ENCODE measurements around the gene MEOX1. TPM values are rescaled to one million over a fixed set of nuclear protein-coding genes. Genes with fewer than 3 reads are reported as not detected.

Gene MEOX1
- total RNA-seq, 1 experiment from 2014 or later: 0.72 TPM

DNA sequence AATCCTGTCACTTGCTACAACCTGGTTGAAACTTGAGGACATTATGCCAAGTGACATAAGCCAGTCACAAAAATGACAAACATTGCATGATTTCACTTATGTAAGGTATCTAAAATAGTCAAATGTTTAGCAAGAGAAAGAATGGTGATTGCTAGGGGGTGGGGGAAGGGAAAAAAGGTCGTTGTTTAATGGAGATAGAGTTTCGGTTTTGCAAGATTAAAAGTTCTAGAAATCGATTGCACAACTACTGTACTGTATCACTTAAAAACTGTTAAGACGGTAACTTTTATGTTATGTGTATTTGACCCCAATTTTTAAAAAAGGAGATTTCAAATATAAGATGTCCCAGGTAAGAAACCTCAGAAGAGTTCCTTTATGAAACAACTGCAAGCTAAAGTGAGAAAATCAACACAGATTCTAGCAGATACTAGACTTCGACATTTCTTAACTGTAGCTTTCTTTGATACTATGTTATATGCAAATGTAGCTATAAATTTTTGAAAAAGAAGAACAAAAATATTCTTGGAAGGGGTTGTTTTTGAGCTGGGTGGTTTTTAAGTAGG, 5.9 kb downstream of the MEOX1 start:
- POLR2A ChIA-PET (ENCODE audit: unreplicated experiment): interaction anchor here (0.7 kb wide), 1 partner anchor 21 kb away, joined by 10 read pairs; no protein-coding TSS in a partner anchor
- no peaks in the 10 kb centered on the region for H3K79me2 ChIP-seq (ENCODE audit: low read depth)
- no peak for DNase-seq
- no peaks in the 10 kb centered on the region for H3F3A ChIP-seq (ENCODE audit: insufficient read depth, low read depth)
- no peaks in the 10 kb centered on the region for H3K36me3 ChIP-seq (ENCODE audit: low read depth)
- H4K20me1 ChIP-seq (ENCODE audit: insufficient read depth): no peaks in the 10 kb centered on the region
- no peak overlapping the region for H3K4me3 ChIP-seq
- BruUV-seq (replicated peaks): no TSS peak
- H2AFZ ChIP-seq: no peak overlapping the region
- no peaks in the 10 kb centered on the region for H3K27me3 ChIP-seq (ENCODE audit: insufficient read depth, low read depth)
- no peaks in the 10 kb centered on the region for H3K4me1 ChIP-seq (replicated peaks; ENCODE audit: insufficient read depth)
- H3K4me2 ChIP-seq: no peak overlapping the region
- H3K27ac ChIP-seq: no peak overlapping the region
- CTCF ChIA-PET: interaction anchor here (0.7 kb wide), 1 partner anchor 15 kb away, joined by 3 read pairs; no protein-coding TSS in a partner anchor
- H3K9me2 ChIP-seq (ENCODE audit: insufficient read depth): no peaks in the 10 kb centered on the region
- no peaks in the 10 kb centered on the region for H3K9me3 ChIP-seq (ENCODE audit: insufficient read depth, low read depth)
- no peak for TF ChIP-seq EZH2 (IDR thresholded peaks at IDR 0.05; ENCODE audit: low read depth)
- TF ChIP-seq, protein P1, sequence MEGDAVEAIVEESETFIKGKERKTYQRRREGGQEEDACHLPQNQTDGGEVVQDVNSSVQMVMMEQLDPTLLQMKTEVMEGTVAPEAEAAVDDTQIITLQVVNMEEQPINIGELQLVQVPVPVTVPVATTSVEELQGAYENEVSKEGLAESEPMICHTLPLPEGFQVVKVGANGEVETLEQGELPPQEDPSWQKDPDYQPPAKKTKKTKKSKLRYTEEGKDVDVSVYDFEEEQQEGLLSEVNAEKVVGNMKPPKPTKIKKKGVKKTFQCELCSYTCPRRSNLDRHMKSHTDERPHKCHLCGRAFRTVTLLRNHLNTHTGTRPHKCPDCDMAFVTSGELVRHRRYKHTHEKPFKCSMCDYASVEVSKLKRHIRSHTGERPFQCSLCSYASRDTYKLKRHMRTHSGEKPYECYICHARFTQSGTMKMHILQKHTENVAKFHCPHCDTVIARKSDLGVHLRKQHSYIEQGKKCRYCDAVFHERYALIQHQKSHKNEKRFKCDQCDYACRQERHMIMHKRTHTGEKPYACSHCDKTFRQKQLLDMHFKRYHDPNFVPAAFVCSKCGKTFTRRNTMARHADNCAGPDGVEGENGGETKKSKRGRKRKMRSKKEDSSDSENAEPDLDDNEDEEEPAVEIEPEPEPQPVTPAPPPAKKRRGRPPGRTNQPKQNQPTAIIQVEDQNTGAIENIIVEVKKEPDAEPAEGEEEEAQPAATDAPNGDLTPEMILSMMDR (conservative IDR thresholded peaks at IDR 0.05): no peak
- intact Hi-C loops (cut with micrococcal nuclease; ENCODE audit: unreplicated experiment): no loop called here

DNA sequence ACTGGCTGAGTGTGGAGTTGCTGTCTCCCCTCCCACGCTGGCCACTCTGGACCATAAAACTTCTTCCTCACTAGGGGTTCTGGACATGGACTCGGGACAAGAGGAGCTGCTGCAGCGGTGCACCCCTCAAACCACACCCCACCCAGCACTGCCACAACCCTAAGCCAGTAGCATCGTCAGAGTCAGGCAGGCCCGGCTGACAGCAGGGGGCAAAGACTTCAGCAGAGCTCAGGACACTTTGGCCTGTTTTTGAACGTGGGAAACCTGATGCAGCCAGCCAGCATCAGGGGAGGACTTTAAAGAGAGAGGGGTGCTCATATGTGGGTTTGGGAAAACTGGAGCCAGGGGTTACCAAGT, 9.6 kb downstream of the MEOX1 start:
- TF ChIP-seq EZH2 (IDR thresholded peaks at IDR 0.05; ENCODE audit: low read depth): no peak
- TF ChIP-seq, protein P1 (conservative IDR thresholded peaks at IDR 0.05): no peak
- Histone ChIP-seq H3K4me1 (replicated peaks; ENCODE audit: insufficient read depth) (no peaks in the 10 kb centered on the region), H3F3A (ENCODE audit: insufficient read depth, low read depth) (peaks cover 6% of the 10 kb centered on the region; the same call in 1 of the 2 replicates), H3K9me2 (ENCODE audit: insufficient read depth) (no peaks in the 10 kb centered on the region), H3K79me2 (ENCODE audit: low read depth) (no peaks in the 10 kb centered on the region), H3K27ac (no peak overlapping the region), H3K4me2 (no peak overlapping the region), H4K20me1 (ENCODE audit: insufficient read depth) (no peaks in the 10 kb centered on the region), H3K36me3 (ENCODE audit: low read depth) (no peaks in the 10 kb centered on the region), H3K9me3 (ENCODE audit: insufficient read depth, low read depth) (no peaks in the 10 kb centered on the region), H3K27me3 (ENCODE audit: insufficient read depth, low read depth) (no peaks in the 10 kb centered on the region), H2AFZ (no peak overlapping the region), H3K4me3 (no peak overlapping the region)
- no peak for DNase-seq
- POLR2A ChIA-PET (ENCODE audit: unreplicated experiment): no interaction called here
- no TSS peak for BruUV-seq (replicated peaks)
- intact Hi-C loops (cut with micrococcal nuclease; ENCODE audit: unreplicated experiment): no loop called here
- CTCF ChIA-PET: no interaction called here

DNA sequence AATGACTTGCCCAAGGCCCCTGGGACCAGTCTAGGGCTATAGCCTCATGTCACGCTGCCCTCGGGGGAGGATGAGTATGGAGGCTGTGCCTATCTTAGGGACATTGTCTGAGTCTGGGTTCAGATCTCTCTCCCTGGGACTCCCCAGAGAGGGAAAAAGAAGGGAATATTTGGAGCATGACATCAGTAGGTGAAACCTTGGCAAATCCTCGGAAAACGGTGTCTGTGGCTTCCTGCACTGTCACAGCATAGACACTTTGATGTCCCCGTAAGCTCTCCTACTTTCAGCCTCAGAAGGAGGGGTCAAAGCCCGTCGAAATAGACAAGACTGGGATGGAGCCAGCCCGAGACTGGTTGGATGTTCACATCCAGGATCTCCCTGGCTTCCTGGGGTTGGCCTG, 11.3 kb downstream of the MEOX1 start:
- ChIA-PET POLR2A (ENCODE audit: unreplicated experiment) (no interaction called here), CTCF (no interaction called here)
- Histone ChIP-seq H3K27ac (no peak overlapping the region), H3K27me3 (ENCODE audit: insufficient read depth, low read depth) (no peaks in the 10 kb centered on the region), H4K20me1 (ENCODE audit: insufficient read depth) (no peaks in the 10 kb centered on the region), H2AFZ (no peak overlapping the region), H3K4me1 (replicated peaks; ENCODE audit: insufficient read depth) (no peaks in the 10 kb centered on the region), H3K4me2 (no peak overlapping the region), H3K36me3 (ENCODE audit: low read depth) (no peaks in the 10 kb centered on the region), H3K9me2 (ENCODE audit: insufficient read depth) (no peaks in the 10 kb centered on the region), H3F3A (ENCODE audit: insufficient read depth, low read depth) (peaks cover 6% of the 10 kb centered on the region; the same call in 1 of the 2 replicates), H3K79me2 (ENCODE audit: low read depth) (no peaks in the 10 kb centered on the region), H3K4me3 (no peak overlapping the region), H3K9me3 (ENCODE audit: insufficient read depth, low read depth) (no peaks in the 10 kb centered on the region)
- intact Hi-C loops (cut with micrococcal nuclease; ENCODE audit: unreplicated experiment): no loop called here
- no TSS peak for BruUV-seq (replicated peaks)
- DNase-seq: no peak
- TF ChIP-seq, protein P1 (conservative IDR thresholded peaks at IDR 0.05): no peak
- no peak for TF ChIP-seq EZH2 (IDR thresholded peaks at IDR 0.05; ENCODE audit: low read depth)
